ENCODE results near the gene HDGF.

The HDGF gene

DNA sequence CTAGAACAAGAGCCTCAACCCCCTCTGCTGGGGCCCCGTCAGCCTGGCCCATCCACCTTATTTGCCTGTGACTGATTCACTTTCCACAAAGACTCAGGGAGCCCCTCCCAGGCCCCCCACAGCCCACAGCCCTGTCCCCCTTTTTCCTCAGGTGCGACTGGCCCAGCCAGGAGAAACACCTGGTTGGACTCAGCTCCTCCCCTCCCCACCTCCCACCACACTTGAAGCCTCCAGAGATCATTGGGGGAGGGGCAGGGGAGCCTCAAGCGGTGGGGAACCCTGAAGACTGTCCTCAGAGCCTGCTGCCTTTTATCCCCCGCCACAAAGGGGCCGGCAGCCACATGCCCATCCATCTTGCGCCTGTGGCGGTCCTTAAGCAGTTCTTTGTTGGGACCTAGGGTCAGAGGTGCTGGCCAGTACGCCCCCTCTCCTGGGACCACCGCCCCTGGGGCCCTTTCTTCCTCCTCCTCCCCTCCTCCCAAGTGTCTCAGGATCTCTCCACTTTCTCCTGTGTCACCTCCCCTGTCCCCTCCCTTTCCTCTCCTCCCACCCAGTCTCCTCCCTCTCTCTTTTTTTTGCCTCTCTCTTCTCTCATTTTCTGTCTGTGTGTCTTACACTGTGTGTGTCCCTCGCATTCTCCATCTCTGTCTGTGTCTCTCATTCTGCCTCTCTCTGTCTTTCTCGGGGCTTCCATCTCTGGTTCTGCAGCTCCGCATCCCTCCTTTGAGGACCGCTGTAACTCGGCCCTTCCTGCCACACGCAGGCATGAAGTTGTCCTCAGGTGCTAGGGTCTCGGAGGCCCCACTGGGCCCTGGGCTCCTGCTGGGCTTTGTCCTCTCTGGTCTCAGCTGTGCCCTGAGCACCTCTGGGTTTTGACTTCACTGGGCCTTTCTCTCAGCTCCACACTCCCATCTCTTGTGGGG is 58.3 kb downstream of the HDGF start:
- DNase-seq = peak; percentile 82

DNA sequence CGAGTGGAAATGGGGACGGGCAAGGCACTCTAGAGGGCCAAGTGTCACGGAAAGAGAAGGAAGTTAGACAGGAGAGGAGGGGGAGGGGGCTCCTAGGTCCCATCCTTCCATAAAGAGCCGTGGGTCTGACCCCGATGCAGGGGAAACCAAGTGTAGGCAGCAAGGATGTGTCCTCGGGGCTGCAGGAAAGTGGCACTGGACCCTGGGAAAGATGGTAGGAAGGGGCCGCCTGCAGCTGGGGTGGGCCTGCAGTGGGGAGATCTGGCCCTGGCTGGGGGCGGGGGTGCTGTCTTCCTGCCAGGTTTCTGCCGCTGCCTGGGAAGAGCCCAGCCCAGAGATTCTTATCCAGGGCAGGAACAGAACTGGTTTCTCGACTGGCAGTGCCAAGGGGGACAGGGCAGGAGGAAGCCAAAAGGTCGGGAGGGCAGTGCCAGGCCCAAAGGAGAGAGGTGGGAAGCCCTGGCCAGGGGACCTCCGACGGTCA is 59.0 kb downstream of the HDGF start:
- no peak for DNase-seq

All from NCI-H526 treated with DMSO at 0.1 percent for 48 hours (cell line).